Prostate gland (tissue), 2 donors: Measurements from ENCODE around the gene SLC22A12.

ENCODE experiments used
- POLR2A ChIP-seq: fragments of 450-650 bp; IDR thresholded peaks from one replicate; pipeline ENCODE4 v1.6.1; 2016; ENCODE audit warnings: antibody characterized with exemption, mild to moderate bottlenecking
- POLR2AphosphoS5 ChIP-seq: sonication (generic); formaldehyde crosslinking; IDR thresholded peaks from one replicate; pipeline ENCODE4 v1.6.1; 2017; ENCODE audit warnings: antibody characterized with exemption
- TF ChIP-seq, protein P1 (sequence below), 4 experiments: fragments of 200-600 bp in 2 of 4; fragments of 450-650 bp in 2 of 4; sonication (generic) in 2 of 4; IDR thresholded peaks; 1 replicate in 3 of 4; 2 replicates in 1 of 4; pipeline ENCODE4 v1.5.1; 2016 to 2019; ENCODE audit warnings: antibody characterized with exemption in 4 of 4, mild to moderate bottlenecking in 2 of 4, moderate library complexity in 2 of 4

DNA sequence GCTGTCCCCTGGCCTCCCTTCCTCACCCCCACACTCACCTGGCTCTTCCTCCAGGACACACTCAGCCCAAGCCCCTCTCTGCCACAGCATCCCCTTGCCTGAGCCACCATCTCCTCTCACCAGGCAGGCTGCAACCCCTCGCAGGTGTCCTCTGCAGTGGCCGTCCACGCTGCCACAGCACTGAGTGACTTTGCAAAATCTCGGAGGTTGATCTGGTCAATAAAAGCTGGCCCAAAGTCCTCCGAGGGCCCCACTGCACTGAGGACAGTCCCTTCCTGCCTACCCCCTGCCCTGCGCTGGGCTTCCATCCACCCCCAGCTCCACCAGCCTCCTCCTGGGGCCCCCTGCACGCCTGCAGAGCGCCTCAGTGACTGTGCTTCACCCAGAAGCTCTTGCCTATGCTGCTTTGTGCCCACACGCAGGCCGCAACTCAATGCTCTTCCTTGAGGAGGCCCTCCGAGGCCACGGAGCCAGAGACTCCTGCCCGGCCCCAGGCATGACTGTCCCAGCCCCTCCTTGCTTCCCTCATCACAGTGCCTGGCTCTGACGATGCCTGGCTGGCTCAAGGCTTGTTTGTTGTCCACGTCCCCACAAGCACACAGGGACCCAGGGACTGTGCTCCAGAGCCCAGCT, 30.8 kb upstream of the SLC22A12 start:
- no peak for TF ChIP-seq POLR2AphosphoS5
- TF ChIP-seq, protein P1, sequence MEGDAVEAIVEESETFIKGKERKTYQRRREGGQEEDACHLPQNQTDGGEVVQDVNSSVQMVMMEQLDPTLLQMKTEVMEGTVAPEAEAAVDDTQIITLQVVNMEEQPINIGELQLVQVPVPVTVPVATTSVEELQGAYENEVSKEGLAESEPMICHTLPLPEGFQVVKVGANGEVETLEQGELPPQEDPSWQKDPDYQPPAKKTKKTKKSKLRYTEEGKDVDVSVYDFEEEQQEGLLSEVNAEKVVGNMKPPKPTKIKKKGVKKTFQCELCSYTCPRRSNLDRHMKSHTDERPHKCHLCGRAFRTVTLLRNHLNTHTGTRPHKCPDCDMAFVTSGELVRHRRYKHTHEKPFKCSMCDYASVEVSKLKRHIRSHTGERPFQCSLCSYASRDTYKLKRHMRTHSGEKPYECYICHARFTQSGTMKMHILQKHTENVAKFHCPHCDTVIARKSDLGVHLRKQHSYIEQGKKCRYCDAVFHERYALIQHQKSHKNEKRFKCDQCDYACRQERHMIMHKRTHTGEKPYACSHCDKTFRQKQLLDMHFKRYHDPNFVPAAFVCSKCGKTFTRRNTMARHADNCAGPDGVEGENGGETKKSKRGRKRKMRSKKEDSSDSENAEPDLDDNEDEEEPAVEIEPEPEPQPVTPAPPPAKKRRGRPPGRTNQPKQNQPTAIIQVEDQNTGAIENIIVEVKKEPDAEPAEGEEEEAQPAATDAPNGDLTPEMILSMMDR (IDR thresholded peaks at IDR 0.05), result no peak
- TF ChIP-seq POLR2A, result no peak
